Pancreas (tissue), 10 donors: ENCODE results near the gene FPR3. TPM values are rescaled to one million over a fixed set of nuclear protein-coding genes. Genes with fewer than 3 reads are reported as not detected.
"Not testable (repeated sequence)": the region's sequence is repeated elsewhere in the genome, so short reads cannot be mapped to it uniquely, and the experiment has no call there.

Source experiments
- ATAC-seq, 4 donors: fragments of 200-7000 bp; cut with Tn5 transposase; one replicate each; pipeline versions ENCODE4 v1.8.0 to v1.9.1; 2020; ENCODE audit warnings: mild to moderate bottlenecking in 4 of 4, moderate library complexity in 4 of 4
- DNase-seq, 6 donors: peaks; one replicate each; pipeline ENCODE4 v3.0.0-alpha.2; 2020
- FAIRE-seq: peaks from 2 replicates; lab custom pipeline; 2012; peaks lifted over from hg19 to GRCh38; lab: Jason Lieb, UNC
- H3K27ac ChIP-seq, 4 donors: fragments of 200-600 bp; sonication (generic); 1 replicate in 3 of 4; 2 replicates in 1 of 4; pipeline versions ENCODE4 v1.5.0 to v1.8.0; 2020
- H3K27me3 ChIP-seq, 4 donors: fragments of 200-600 bp; one replicate each; pipeline ENCODE4 v1.8.0; 2021
- H3K36me3 ChIP-seq, 3 donors: fragments of 200-600 bp; sonication (generic) in 1 of 3; one replicate each; pipeline versions ENCODE4 v1.5.0 to v1.8.0; 2020 to 2021
- H3K4me1 ChIP-seq, 3 donors: fragments of 200-600 bp; one replicate each; pipeline ENCODE4 v1.8.0; 2021
- H3K4me3 ChIP-seq, 4 donors: fragments of 200-600 bp; sonication (generic) in 2 of 4; one replicate each; pipeline versions ENCODE4 v1.5.0 to v1.8.0; 2020 to 2021
- H3K9me3 ChIP-seq, 4 donors: fragments of 200-600 bp; one replicate each; pipeline ENCODE4 v1.8.0; 2021
- CTCF ChIP-seq, 4 donors: fragments of 200-600 bp; sonication (generic) in 3 of 4; IDR thresholded peaks; one replicate each; pipeline versions ENCODE4 v1.5.0 to v1.8.0; 2021; ENCODE audit warnings: antibody characterized with exemption in 4 of 4
- WGBS, 2 donors: extraction: QIAGEN DNeasy Blood & Tissue Kit; methylation state at CpG; one replicate each; pipeline ENCODE4 v1.1.7; 2013; 5-methylcytosine and 5-hydroxymethylcytosine counted together
- intact Hi-C, 3 donors: fragments of 100-400 bp; cut with DNase I; formaldehyde crosslinking; loops; one replicate each; pipeline versions ENCODE4 v1.11.1 to v1.14.2; 2022
- polyA plus RNA-seq, 2 donors: library from polyadenylated mRNA; stranded (reverse); fragments of 200-250 nt; gene quantifications; one replicate each; pipeline ENCODE4 v1.2.3, GENCODE V29; 2013
- total RNA-seq, 6 donors: library from RNA; stranded (reverse); fragmentation: NEBNext Ultra II Directional in 4 of 6; extraction: Animal tissue kit (Norgen Biotek cat#: 25700) in 4 of 6; gene quantifications; one replicate each; pipeline versions ENCODE4 v1.2.1 to v1.2.4, GENCODE V29; 2021 to 2023
- donor health status: healthy with polysubstance abuse.
- donor health status: DM: no; HTN: no; CAD: no; lungs with moderate emphysema.
- donor health status: DM: no; HTN: no; CAD: no.
- donor health status: control.
- donor health status: control.
- donor health status: Bipolar disorder and iron deficiency.
- donor health status: DM: yes; HTN: yes; CAD: no.
- donor health status: DM: no; HTN: no; CAD: no.
- donor health status: DM: no; HTN: no; CAD: no.
- donor health status: DM: yes; HTN: yes; CAD: no.

Gene FPR3
- total and polyA plus RNA-seq, 8 donors: 0.32 to 10.4 (median 0.62) TPM

DNA sequence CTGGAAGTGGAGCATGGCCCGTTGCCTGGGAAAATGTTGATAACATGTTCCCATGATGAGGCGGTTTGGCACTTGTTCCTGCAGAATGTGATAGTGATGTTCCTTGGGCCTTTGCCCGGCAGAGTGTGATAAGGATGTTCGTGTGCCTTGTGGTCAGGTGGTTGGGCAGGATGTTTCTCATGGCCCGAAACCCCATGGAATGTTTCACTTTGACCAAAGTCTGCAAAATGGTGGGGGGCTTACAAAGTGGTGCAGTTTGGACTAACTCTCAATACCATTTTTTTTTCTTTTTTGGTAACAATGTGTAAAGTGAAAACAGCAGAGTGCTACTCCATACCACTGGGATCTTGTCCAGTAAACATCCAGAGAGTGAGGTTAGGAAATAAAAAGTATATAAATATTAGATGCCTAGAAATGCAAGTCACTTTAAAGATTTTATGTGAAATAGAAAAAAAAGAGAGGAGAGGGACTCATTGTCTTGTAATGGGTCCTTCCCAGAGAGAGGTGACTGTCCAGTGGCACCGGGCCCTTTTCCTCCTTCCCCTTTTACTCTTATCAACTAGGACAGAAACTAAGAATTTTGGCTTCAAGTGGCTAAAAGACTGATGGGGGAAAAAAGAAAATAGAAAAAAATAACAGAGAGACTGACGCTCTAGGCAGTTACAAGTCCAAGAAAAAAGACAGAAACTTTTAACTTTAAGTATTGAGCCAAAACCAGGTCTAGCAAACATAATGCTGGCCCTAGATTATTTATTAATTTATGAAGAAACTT, 5.7 kb downstream of the FPR3 start:
- intact Hi-C loops: no loop called here
- 39 to 59% methylated on average over 7 of the region's 7 CpGs for WGBS, 2 donors
- Histone ChIP-seq H3K36me3 (no peaks in the 10 kb centered on the region), H3K4me3 (no peak overlapping the region), H3K27me3 (no peaks in the 10 kb centered on the region), H3K4me1 (no peaks in the 10 kb centered on the region), H3K9me3 (no peaks in the 10 kb centered on the region), H3K27ac (peak overlapping the region in 1 of 4 donors; percentile 19)
- FAIRE-seq: no peak
- ATAC-seq: peak in 1 of 4 donors; percentile 24
- DNase-seq: peak in 1 of 6 donors; percentile 23
- TF ChIP-seq CTCF (IDR thresholded peaks at IDR 0.05): no peak

GRCh38 chr19:51802775-51803174, 7.8 kb downstream of the FPR3 start:
- Histone ChIP-seq H3K36me3 (no peaks in the 10 kb centered on the region), H3K4me3 (no peak overlapping the region), H3K27ac (no peak overlapping the region), H3K27me3 (no peaks in the 10 kb centered on the region), H3K4me1 (no peaks in the 10 kb centered on the region), H3K9me3 (no peaks in the 10 kb centered on the region)
- no peak for TF ChIP-seq CTCF (IDR thresholded peaks at IDR 0.05)
- no peak for FAIRE-seq
- ATAC-seq: no peak
- DNase-seq: no peak
- intact Hi-C loops: no loop called here
- WGBS, 2 donors: 55 to 57% methylated on average over 2 of the region's 2 CpGs

DNA sequence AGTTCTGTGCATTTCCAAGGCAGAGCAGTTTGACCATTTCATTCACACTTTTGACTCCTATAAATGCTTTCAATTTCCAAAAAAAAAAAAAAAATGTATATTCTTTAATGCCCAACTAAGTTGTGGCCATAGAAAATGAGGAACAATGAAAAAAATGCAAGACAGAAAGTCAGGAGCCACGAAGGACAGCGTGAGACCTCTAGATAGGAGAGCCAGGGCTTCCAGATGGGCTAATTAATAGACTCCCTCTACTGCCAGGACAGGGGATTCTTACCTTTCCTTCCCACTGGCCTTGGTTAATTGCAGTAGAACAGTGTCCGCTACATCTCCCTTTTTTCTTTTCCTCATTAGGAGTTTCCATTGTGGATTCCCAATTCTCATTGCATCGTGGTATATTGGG, 8.6 kb downstream of the FPR3 start:
- H3K9me3 ChIP-seq: no peaks in the 10 kb centered on the region
- no peak overlapping the region for H3K4me3 ChIP-seq
- no peaks in the 10 kb centered on the region for H3K36me3 ChIP-seq
- H3K27ac ChIP-seq: peak overlapping the region in 1 of 4 donors; percentile 28
- H3K4me1 ChIP-seq: no peaks in the 10 kb centered on the region
- no peaks in the 10 kb centered on the region for H3K27me3 ChIP-seq
- no peak for FAIRE-seq
- intact Hi-C loops: no loop called here
- TF ChIP-seq CTCF (IDR thresholded peaks at IDR 0.05): no peak
- peak in 1 of 4 donors; percentile 14 for ATAC-seq
- DNase-seq: no peak
- WGBS, 2 donors: 67 to 71% methylated on average over 4 of the region's 4 CpGs

DNA sequence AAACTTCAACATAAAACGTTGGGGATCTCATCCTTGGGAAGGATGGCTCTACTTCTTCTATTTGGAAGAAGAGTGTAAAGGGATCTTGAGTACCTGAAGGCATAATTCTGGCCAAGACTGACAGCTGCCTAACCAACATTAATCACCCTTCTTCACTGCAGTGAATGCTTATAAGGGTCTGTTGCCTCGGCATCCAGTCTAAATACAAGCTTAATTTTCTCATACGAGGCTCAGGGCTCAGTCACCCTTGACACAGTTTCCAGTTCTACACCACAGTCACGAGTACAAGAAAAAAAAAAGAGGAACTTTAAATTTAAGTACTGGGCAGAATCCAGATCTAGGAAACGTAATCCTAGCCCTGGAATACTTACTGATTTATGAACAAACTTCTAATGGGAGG, 9.0 kb downstream of the FPR3 start:
- no peak overlapping the region for H3K4me3 ChIP-seq
- H3K36me3 ChIP-seq: no peaks in the 10 kb centered on the region
- DNase-seq (no peak), ATAC-seq (peak in 1 of 4 donors; percentile 19), FAIRE-seq (no peak)
- WGBS, 2 donors: 30 to 40% methylated on average over 5 of the region's 5 CpGs
- TF ChIP-seq CTCF (IDR thresholded peaks at IDR 0.05): no peak
- intact Hi-C loops: no loop called here
- H3K27ac ChIP-seq: peak overlapping the region in 1 of 4 donors; percentile 28
- H3K9me3 ChIP-seq: no peaks in the 10 kb centered on the region
- H3K27me3 ChIP-seq: no peaks in the 10 kb centered on the region
- H3K4me1 ChIP-seq: no peaks in the 10 kb centered on the region

GRCh38 chr19:51804789-51805188, 9.8 kb downstream of the FPR3 start:
- ATAC-seq, H3K36me3 ChIP-seq, intact Hi-C loops, H3K4me3 ChIP-seq, H3K4me1 ChIP-seq, H3K27me3 ChIP-seq, H3K27ac ChIP-seq, DNase-seq, H3K9me3 ChIP-seq, FAIRE-seq: not testable (repeated sequence)
- 62 to 67% methylated on average over 9 of the region's 9 CpGs for WGBS, 2 donors

GRCh38 chr19:51805396-51805795, 10.4 kb downstream of the FPR3 start:
- H3K27ac ChIP-seq, H3K27me3 ChIP-seq, intact Hi-C loops, H3K9me3 ChIP-seq, H3K4me1 ChIP-seq, DNase-seq, H3K4me3 ChIP-seq, FAIRE-seq, ATAC-seq, H3K36me3 ChIP-seq: not testable (repeated sequence)
- WGBS, 2 donors: 74 to 83% methylated on average over 8 of the region's 8 CpGs

DNA sequence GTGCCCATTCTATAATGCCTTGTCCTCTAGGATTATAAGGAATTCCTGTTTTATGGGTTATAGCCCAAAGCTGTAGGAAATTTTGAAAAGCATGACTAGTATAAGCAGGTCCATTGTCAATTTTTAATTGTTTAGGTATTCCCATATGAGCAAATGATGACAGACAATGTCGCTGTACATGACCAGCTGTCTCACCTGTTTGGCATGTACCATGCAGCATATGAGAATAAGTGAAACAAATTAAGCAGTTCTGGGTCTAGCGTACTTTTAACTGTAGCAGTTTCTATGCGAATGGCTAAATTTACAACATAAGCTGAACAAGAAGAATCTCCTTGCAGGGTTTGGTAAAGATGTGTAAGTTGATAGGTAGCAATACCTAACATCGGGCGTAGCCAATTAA, 11.6 kb downstream of the FPR3 start:
- DNase-seq, FAIRE-seq, H3K9me3 ChIP-seq, H3K4me1 ChIP-seq, intact Hi-C loops, H3K27ac ChIP-seq, ATAC-seq, H3K36me3 ChIP-seq, H3K4me3 ChIP-seq, H3K27me3 ChIP-seq: not testable (repeated sequence)
- WGBS, 2 donors: 88 to 89% methylated on average over 5 of the region's 5 CpGs
